K562 (cell line): Measurements from ENCODE around the gene NCOR2. TPM values are rescaled to one million over a fixed set of nuclear protein-coding genes. Genes with fewer than 3 reads are reported as not detected.

ENCODE experiments used
- ATAC-seq: fragments of 200-7000 bp; cut with Tn5 transposase; 3 replicates; pipeline ENCODE4 v1.9.1; 2020; ENCODE audit warnings: moderate library complexity
- BruUV-seq: library from RNA; stranded (reverse); fragments of 400-500 nt; replicated peaks from 2 replicates; lab custom pipeline; 2021; lab: Mats Ljungman, UMichigan
- CTCF ChIA-PET: fragments of 300-600 bp; formaldehyde crosslinking; extraction: SDS; loops from one replicate; lab custom pipeline; 2021; ENCODE audit warnings: low intra/inter-chr PET ratio; lab: Yijun Ruan, JAX
- POLR2A ChIA-PET: fragments of 300-600, 350-650 bp; sonication (Branson Sonifier 250); formaldehyde crosslinking; extraction: SDS; loops from one replicate; lab custom pipeline; 2021; ENCODE audit warnings: antibody characterized with exemption, inconsistent platforms; lab: Yijun Ruan, JAX
- DNase-seq, 4 experiments: peaks; one replicate each; pipeline versions ENCODE4 v3.0.0 to v3.0.0-alpha.2; 2011 to 2018; ENCODE audit warnings: low spot score in 3 of 4, mixed read lengths in 3 of 4; ENCODE audit errors: extremely low read depth in 1 of 4
- FAIRE-seq: peaks from 2 replicates; lab custom pipeline; 2011; peaks lifted over from hg19 to GRCh38; lab: Jason Lieb, UNC
- H2AFZ ChIP-seq: 2 replicates; pipeline ENCODE4 v1.6.0; 2011; ENCODE audit warnings: low read depth, low read length, control low read depth, inconsistent platforms
- H3K27ac ChIP-seq: fragments of 200-600 bp; 3 replicates; pipeline ENCODE4 v1.8.0; 2011; ENCODE audit warnings: low read depth, mild to moderate bottlenecking, control low read depth, inconsistent platforms, low read length, moderate library complexity, mixed read lengths; ENCODE audit errors: extremely low read depth
- H3K27me3 ChIP-seq, 2 experiments: fragments of 300-600 bp in 1 of 2; 2 replicates in 1 of 2; 3 replicates in 1 of 2; pipeline versions ENCODE4 v1.6.0 to v1.8.0; 2011; ENCODE audit warnings: inconsistent platforms in 2 of 2, low read length in 2 of 2, mild to moderate bottlenecking in 1 of 2, mixed read lengths in 1 of 2, moderate library complexity in 1 of 2; ENCODE audit not compliant: control insufficient read depth in 2 of 2, insufficient read depth in 2 of 2
- H3K36me3 ChIP-seq: fragments of 300-600 bp; 3 replicates; pipeline ENCODE4 v1.8.0; 2011; ENCODE audit warnings: mild to moderate bottlenecking, low read length, inconsistent platforms; ENCODE audit not compliant: control insufficient read depth, insufficient read depth
- H3K4me1 ChIP-seq, 2 experiments: fragments of 200-600 bp in 1 of 2; replicated peaks in 1 of 2; 2 replicates in 1 of 2; 3 replicates in 1 of 2; pipeline versions ENCODE4 v1.5.1 to v1.8.0; 2011; ENCODE audit warnings: inconsistent platforms in 2 of 2, low read length in 2 of 2, mild to moderate bottlenecking in 1 of 2, mixed read lengths in 1 of 2, moderate library complexity in 1 of 2; ENCODE audit not compliant: control insufficient read depth in 2 of 2, insufficient read depth in 2 of 2
- H3K4me2 ChIP-seq: 2 replicates; pipeline ENCODE4 v1.6.1; 2011; ENCODE audit warnings: low read length, control low read depth, inconsistent platforms, mixed read lengths; ENCODE audit not compliant: insufficient read depth
- H3K4me3 ChIP-seq: fragments of 200-600 bp; sonication (generic), shearing (Covaris generic); 2 replicates; pipeline ENCODE4 v1.5.1; 2016; ENCODE audit warnings: control low read depth, inconsistent platforms
- H3K79me2 ChIP-seq: fragments of 200-600 bp; 3 replicates; pipeline ENCODE4 v1.8.0; 2011; ENCODE audit warnings: low read length, inconsistent platforms; ENCODE audit not compliant: control insufficient read depth, insufficient read depth
- H3K9ac ChIP-seq, 2 experiments: 2 replicates each; pipeline versions ENCODE4 v1.6.0 to v1.6.1; 2011; ENCODE audit warnings: low read depth in 2 of 2, low read length in 2 of 2, control low read depth in 1 of 2, inconsistent platforms in 1 of 2, mild to moderate bottlenecking in 1 of 2, mixed read lengths in 1 of 2; ENCODE audit not compliant: insufficient read depth in 1 of 2
- H3K9me1 ChIP-seq: one replicate; pipeline ENCODE4 v1.6.0; 2011; ENCODE audit warnings: inconsistent platforms, mild to moderate bottlenecking, low read length, moderate library complexity; ENCODE audit not compliant: control insufficient read depth, insufficient read depth
- H3K9me3 ChIP-seq: replicated peaks from 2 replicates; pipeline ENCODE4 v1.5.1; 2011; ENCODE audit warnings: low read depth, low read length, inconsistent platforms; ENCODE audit not compliant: control insufficient read depth, insufficient read depth
- H4K20me1 ChIP-seq: replicated peaks from 2 replicates; pipeline ENCODE4 v1.6.1; 2011; ENCODE audit warnings: low read length, inconsistent platforms, mixed read lengths; ENCODE audit not compliant: control insufficient read depth, insufficient read depth
- C11orf30 ChIP-seq: fragments of 450-650 bp; IDR thresholded peaks from 2 replicates; pipeline ENCODE4 v1.6.1; 2016; ENCODE audit warnings: low read depth, mild to moderate bottlenecking
- EWSR1 ChIP-seq: fragments of 450-650 bp; IDR thresholded peaks from 2 replicates; pipeline ENCODE4 v1.6.1; 2018; ENCODE audit warnings: borderline replicate concordance, mild to moderate bottlenecking, low read depth, moderate library complexity; ENCODE audit not compliant: partially characterized antibody
- KLF1 ChIP-seq: fragments of 450-650 bp; IDR thresholded peaks from 2 replicates; pipeline ENCODE4 v1.6.1; 2016; ENCODE audit warnings: missing genetic modification characterization, missing compliant biosample characterization
- MXI1 ChIP-seq: IDR thresholded peaks from 2 replicates; pipeline ENCODE4 v1.6.1; 2011; ENCODE audit warnings: low read depth, mild to moderate bottlenecking, improper control_type of control experiment, low read length
- NCOA6 ChIP-seq: fragments of 450-650 bp; IDR thresholded peaks from 2 replicates; pipeline ENCODE4 v1.6.1; 2017; ENCODE audit warnings: mild to moderate bottlenecking
- NR3C1 ChIP-seq: sonication (generic); formaldehyde crosslinking; IDR thresholded peaks from 2 replicates; pipeline ENCODE4 v1.8.1; 2022; ENCODE audit warnings: missing genetic modification reagents
- RFX5 ChIP-seq: IDR thresholded peaks from 2 replicates; pipeline ENCODE4 v1.6.1; 2011; ENCODE audit warnings: low read depth, mild to moderate bottlenecking, improper control_type of control experiment, low read length
- TAF9B ChIP-seq: fragments of 450-650 bp; IDR thresholded peaks from 2 replicates; pipeline ENCODE4 v1.6.1; 2018; ENCODE audit warnings: mild to moderate bottlenecking; ENCODE audit not compliant: partially characterized antibody
- ZNF184 ChIP-seq: sonication (generic); formaldehyde crosslinking; IDR thresholded peaks from 2 replicates; pipeline ENCODE4 v1.5.0; 2020; ENCODE audit warnings: missing genetic modification reagents
- ZNF197 ChIP-seq: fragments of 200-800 bp; sonication (Bioruptor generic); IDR thresholded peaks from 2 replicates; pipeline ENCODE4 v1.6.1; 2016; ENCODE audit warnings: low read depth, missing genetic modification characterization, missing compliant biosample characterization
- ZNF408 ChIP-seq: fragments of 250-450 bp; sonication (Bioruptor Pico); IDR thresholded peaks from 2 replicates; pipeline ENCODE4 v1.4.0; 2020; ENCODE audit warnings: low read depth, mild to moderate bottlenecking, moderate library complexity
- ZNF57 ChIP-seq: fragments of 450-650 bp; formaldehyde crosslinking; IDR thresholded peaks from 2 replicates; pipeline ENCODE4 v1.4.0; 2020; ENCODE audit warnings: mild to moderate bottlenecking, moderate library complexity
- ZNF584 ChIP-seq: fragments of 200-800 bp; sonication (Bioruptor generic); IDR thresholded peaks from 2 replicates; pipeline ENCODE4 v1.6.1; 2016; ENCODE audit warnings: low read depth, mild to moderate bottlenecking, missing genetic modification characterization, missing compliant biosample characterization
- WGBS: fragments of 100-300 bp; shearing (Covaris generic); methylation state at CpG from one replicate; pipeline ENCODE4 v1.1.6; 2016; ENCODE audit warnings: low coverage, mixed read lengths; ENCODE audit not compliant: insufficient coverage; ENCODE audit errors: missing lambda C conversion rate; 5-methylcytosine and 5-hydroxymethylcytosine counted together
- in situ Hi-C: fragments of 300-500 bp; cut with MboI; formaldehyde crosslinking; loops from 4 replicates; pipeline ENCODE4 v1.15.0; 2018; ENCODE audit warnings: inconsistent platforms, mixed read lengths
- intact Hi-C: fragments of 100-400 bp; cut with micrococcal nuclease; formaldehyde crosslinking; loops from 2 replicates; pipeline ENCODE4 v1.14.2; 2022
- polyA plus RNA-seq, 8 experiments: library from polyadenylated mRNA; depleted of rRNA in 4 of 8; stranded (reverse) in 5 of 8; unstranded in 3 of 8; fragments of >200 nt; fragmentation: Nextera tagmentation in 2 of 8; fragmentation: Illumina TruSeq in 1 of 8; extraction: Ambion mirVana in 2 of 8; extraction: Trizol in 1 of 8; gene quantifications; 2 replicates each; pipeline versions ENCODE4 v1.2.1 to v1.2.3, GENCODE V29; 2011 to 2014; ENCODE audit warnings: inconsistent platforms in 1 of 8, missing spikeins in 1 of 8
- total RNA-seq, 7 experiments: library from RNA; depleted of rRNA in 6 of 7; stranded (reverse); fragments of >200 nt in 6 of 7; fragmentation: Illumina TruSeq in 2 of 7; extraction: Trizol in 2 of 7; gene quantifications; 2 replicates each; pipeline versions ENCODE4 v1.2.1 to v1.2.3, GENCODE V29; 2011 to 2021; ENCODE audit warnings: low replicate concordance in 1 of 7
- TF ChIP-seq, protein P1 (sequence below): fragments of 250-450 bp; sonication (Bioruptor Pico); IDR thresholded peaks from 2 replicates; pipeline ENCODE4 v1.8.0; 2021; ENCODE audit warnings: moderate library complexity, mild to moderate bottlenecking, inconsistent platforms

NCOR2 gene
- total and polyA plus RNA-seq, 9 of the 15 experiments (the other 6 are each of a cell fraction or from before 2014, with no cell fraction given): 0.18 to 126 (median 8.4) TPM

GRCh38 chr12:124576061-124576650, 8.7 kb upstream of the NCOR2 start:
- Histone ChIP-seq H3K4me1 (peaks cover 13 to 21% of the 10 kb centered on the region in 2 experiments), H3K27ac (no peak overlapping the region), H3K79me2 (no peaks in the 10 kb centered on the region), H3K9ac (no peak overlapping the region), H3K9me1 (no peaks in the 10 kb centered on the region), H4K20me1 (no peaks in the 10 kb centered on the region), H3K9me3 (peaks cover 6% of the 10 kb centered on the region), H2AFZ (0 out of 2 replicates have a peak overlapping the region, but pooled peaks have one; percentile 17), H3K4me3 (no peak overlapping the region), H3K27me3 (no peaks in the 10 kb centered on the region), H3K4me2 (no peak overlapping the region), H3K36me3 (no peaks in the 10 kb centered on the region)
- WGBS: 65% methylated on average over 8 of the region's 8 CpGs
- FAIRE-seq (no peak), DNase-seq (no peak), ATAC-seq (no peak)
- intact Hi-C loops: no loop called here
- ChIA-PET CTCF (no interaction called here), POLR2A (interaction anchor here (0.6 kb wide), 1 partner anchor 86 kb away, joined by 3 read pairs; no protein-coding TSS in a partner anchor)
- no peak for TF ChIP-seq TAF9B
- no peak for TF ChIP-seq KLF1 (tag)
- TF ChIP-seq ZNF584 (CRISPR knock-in tag): no peak
- no peak for TF ChIP-seq ZNF184
- TF ChIP-seq ZNF57 (CRISPR knock-in tag): no peak
- TF ChIP-seq NCOA6: no peak
- no peak for TF ChIP-seq RFX5
- TF ChIP-seq, protein P1, sequence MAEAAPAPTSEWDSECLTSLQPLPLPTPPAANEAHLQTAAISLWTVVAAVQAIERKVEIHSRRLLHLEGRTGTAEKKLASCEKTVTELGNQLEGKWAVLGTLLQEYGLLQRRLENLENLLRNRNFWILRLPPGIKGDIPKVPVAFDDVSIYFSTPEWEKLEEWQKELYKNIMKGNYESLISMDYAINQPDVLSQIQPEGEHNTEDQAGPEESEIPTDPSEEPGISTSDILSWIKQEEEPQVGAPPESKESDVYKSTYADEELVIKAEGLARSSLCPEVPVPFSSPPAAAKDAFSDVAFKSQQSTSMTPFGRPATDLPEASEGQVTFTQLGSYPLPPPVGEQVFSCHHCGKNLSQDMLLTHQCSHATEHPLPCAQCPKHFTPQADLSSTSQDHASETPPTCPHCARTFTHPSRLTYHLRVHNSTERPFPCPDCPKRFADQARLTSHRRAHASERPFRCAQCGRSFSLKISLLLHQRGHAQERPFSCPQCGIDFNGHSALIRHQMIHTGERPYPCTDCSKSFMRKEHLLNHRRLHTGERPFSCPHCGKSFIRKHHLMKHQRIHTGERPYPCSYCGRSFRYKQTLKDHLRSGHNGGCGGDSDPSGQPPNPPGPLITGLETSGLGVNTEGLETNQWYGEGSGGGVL (CRISPR knock-in tag): no peak
- TF ChIP-seq ZNF197 (CRISPR knock-in tag): no peak
- TF ChIP-seq C11orf30: no peak
- TF ChIP-seq NR3C1 (CRISPR knock-in tag): no peak
- no peak for TF ChIP-seq MXI1
- no peak for TF ChIP-seq EWSR1
- TF ChIP-seq ZNF408 (CRISPR knock-in tag): no peak
- in situ Hi-C loops: no loop called here
- BruUV-seq: no TSS peak
